Measurements from ENCODE around the gene CDKAL1.

Gene CDKAL1

DNA sequence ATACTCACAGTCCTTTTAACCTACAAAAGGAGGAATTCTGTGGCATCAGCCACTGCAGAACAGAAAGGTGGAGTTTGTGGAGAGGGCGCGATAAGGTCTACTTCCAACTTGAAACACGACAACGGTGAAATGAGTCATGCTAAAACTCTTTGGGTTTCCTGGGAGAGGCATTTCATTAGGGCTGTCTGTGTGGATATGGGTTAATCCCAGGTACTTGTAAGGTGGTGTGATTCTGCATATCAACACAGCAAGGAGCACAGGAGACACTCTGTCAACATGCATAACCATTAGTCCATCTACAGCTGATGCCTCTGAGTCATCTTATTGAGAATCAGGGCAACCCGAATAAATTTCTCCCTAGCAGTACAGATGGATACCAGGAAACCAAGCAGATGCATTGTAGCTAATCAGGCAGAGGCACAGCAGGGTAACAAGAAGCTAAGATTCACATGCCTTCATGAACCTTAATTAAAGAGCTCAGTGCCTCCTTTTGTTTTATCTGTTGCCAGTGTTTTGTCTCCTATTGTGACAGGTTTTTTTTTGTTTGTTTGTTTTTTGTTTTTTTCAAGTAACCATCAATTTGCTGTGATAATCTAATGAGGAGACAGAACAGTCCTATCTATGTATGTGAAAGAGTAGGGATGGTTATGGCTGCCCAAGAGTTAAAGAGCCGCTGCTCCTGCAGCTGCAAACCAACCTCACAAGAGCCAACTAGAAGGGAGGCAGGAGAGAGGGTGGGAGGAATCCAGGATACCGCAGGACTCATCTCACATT lies 743.5 kb downstream of the CDKAL1 start:
- no peak for DNase-seq

- no peak for DNase-seq
Observed at GRCh38 chr6:21278375-21278745, 744.1 kb downstream of the CDKAL1 start.

DNA sequence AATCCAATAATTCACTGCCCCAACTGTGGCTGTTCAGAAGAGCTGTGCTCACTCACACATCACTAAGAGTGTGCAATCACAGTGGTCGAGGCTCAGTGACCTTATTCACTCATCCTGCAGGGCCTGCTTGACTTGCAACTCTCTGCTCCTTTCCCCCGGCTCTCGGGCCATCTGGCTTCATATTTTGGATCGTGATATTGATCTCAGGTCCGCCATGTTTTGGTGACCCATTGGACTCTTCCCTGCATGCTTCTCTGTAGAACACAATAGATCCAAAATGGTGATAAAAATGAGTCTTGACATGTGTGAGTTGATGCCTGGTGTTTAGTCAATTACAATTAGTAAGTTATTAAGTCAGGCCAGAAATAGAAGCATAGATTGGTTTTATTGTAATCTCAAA lies 745.4 kb downstream of the CDKAL1 start:
- no peak for DNase-seq

GRCh38 chr6:21281366-21281765 lies 747.1 kb downstream of the CDKAL1 start:
- DNase-seq, result no peak
